HG03196 (cell line): Measurements from ENCODE around the gene PBX1.
"Not testable (repeated sequence)": the region's sequence is repeated elsewhere in the genome, so short reads cannot be mapped to it uniquely, and the experiment has no call there.

Experiments
- ATAC-seq: cut with Tn5 transposase; IDR thresholded peaks from one replicate; pipeline ENCODE4 v1.9.1; 2021; ENCODE audit not compliant: unreplicated experiment

The PBX1 gene

DNA sequence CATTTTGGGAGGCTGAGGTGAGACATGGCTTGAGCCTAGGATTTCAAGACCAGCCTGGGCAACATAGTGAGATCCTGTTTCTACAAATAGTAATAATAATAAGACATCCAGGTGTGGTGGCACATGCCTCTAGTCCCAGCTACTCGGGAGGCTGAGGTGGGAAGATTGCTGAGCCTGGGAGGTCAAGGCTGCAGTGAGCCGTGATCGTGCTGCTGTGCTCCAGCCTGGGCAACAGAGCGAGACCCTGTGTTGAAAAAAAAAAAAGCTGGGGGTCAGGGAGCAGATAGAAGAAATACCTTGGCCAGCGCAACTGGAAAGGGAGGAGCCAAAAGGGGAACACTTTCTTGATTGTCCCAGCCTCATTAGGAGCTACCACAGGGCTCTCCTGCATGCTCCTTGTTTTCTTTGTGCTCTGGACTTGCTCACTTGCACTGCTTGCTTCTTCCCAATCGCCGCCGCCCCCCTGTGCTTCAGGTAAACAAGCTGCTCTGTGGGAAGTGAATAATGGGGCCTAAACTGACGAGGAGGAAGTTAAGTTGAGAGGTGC lies 31.1 kb downstream of the PBX1 start:
- no peak for ATAC-seq

DNA sequence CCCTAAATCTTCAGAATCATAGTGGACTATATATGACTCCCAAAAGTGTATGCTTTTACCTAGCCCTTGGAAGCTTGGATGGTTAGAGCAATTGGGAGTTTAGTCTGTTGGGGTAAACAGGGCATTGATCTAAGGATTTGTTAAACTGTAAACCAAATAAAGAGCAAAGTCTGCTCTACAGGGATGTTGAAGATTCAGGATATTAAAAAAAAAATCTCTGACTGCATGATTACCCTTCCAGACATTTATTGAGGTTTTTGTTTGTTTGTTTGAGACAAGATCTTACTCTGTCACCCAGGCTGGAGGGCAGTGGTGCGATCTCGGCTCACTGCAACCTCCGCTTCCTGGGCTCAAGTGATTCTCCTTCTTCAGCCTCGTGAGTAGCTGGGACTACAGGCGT lies 31.6 kb downstream of the PBX1 start:
- ATAC-seq, result no peak

DNA sequence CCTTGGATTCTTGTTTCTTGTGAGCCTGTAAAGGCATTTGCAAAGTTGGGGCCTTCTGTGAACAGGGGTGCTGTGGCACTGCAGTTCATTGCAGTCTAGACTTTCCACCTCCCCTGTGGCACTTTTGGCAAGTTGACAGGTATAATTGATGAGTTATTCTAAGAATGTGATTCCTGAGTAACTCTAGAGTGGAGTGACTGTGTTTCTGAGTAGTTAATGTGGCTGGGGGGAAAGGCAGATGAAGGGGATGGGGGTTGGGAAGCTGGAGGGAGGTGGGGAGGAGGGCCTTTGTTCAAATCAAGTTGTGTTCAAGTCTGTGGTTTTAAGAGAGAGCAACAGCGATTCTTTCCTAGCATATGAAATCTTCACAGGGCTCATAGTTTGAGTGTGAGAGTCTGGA lies 32.9 kb downstream of the PBX1 start:
- no peak for ATAC-seq

DNA sequence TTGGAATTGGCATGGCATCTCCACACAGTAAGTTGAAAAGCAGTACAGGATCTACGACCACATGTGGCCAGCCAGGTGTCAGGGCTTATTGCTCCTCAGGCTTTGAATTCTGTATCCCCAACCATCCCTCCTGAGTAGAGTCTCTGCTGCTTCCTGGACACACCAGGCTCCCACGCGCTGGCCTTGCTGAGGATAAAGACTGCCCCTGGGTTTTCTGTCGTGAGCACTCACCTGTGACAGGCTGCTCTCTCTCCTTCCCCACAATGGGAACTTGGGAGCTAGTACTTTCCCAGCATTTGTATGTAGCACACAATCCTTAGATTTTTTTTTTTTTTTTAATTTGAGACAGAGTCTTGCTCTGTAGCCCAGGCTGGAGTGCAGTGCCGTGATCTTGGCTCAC lies 33.6 kb downstream of the PBX1 start:
- ATAC-seq, result no peak

DNA sequence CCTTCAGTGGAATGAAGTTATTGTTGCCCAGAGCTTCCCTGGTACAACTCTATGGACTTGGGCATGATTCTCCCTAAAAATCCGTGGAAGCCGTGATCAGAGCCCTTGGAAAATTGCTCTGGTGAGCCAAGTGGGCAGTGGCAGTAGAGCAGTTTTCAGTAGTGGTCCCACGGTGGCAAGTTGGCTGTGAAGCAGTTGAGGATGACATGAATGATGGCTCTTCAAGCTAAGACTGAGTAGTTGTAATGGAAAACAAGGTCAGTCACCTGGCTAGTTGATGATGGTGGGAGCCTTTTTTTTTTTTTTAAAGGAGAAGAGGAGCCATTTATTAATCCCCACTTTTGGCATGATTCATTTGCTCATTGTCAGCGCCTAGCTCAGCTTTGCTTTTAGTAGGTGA lies 36.2 kb downstream of the PBX1 start:
- ATAC-seq, result no peak

DNA sequence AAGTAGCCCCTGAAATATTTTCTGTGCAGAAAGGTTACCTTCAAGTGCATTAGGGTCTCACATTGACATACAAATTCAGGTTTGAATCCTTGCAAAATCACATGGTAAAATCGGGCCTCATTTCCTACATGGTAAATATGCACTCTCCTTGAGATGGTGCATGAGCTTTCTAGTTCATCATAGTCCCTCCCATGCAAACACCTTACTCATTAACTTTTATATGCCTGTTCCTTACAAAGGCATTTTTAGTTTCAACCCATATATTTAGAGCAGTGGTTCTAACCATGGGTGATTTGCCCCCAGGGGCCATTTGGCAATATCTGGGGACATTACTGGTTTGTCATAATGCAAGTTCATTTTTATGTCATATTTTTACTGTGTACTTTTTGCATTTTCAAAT lies 37.2 kb downstream of the PBX1 start:
- no peak for ATAC-seq

DNA sequence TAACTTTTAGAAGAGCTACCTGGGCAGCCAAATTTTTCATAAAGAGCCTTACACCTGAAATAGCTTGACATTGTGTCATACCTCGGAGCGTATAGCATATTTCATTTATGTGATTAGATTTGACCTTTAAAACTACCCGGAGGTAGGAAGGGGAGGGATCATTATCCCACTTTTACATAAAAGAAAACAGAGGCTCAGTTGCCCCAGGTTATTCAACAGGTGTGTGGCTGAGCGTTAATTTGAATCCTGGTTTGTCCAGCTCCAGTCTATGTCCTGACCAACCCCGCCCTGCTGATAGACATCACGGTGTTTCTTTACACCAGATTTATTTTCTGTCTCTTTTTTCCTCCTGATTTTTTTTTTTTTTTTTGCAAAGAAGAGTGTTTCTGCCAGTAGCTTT lies 39.7 kb downstream of the PBX1 start:
- no peak for ATAC-seq

DNA sequence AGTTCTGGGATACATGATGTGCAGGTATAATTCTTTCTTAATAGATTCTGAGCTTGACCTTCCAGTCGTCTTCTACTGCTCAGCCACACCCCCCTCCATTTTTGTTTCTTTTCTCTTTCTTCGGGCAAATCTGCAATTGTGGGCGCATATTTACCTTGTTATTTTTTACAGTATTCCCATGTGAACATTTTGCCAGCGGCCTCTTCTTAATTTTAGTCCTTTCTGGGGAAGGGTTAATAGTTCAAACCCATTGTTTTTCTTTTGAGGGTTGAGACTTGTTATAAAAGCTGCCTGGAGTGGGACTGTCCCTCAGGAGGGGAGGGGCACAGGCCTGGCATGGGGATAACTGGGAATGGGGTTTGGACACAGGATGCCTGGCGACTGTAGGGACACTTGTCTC lies 40.3 kb downstream of the PBX1 start:
- no peak for ATAC-seq

DNA sequence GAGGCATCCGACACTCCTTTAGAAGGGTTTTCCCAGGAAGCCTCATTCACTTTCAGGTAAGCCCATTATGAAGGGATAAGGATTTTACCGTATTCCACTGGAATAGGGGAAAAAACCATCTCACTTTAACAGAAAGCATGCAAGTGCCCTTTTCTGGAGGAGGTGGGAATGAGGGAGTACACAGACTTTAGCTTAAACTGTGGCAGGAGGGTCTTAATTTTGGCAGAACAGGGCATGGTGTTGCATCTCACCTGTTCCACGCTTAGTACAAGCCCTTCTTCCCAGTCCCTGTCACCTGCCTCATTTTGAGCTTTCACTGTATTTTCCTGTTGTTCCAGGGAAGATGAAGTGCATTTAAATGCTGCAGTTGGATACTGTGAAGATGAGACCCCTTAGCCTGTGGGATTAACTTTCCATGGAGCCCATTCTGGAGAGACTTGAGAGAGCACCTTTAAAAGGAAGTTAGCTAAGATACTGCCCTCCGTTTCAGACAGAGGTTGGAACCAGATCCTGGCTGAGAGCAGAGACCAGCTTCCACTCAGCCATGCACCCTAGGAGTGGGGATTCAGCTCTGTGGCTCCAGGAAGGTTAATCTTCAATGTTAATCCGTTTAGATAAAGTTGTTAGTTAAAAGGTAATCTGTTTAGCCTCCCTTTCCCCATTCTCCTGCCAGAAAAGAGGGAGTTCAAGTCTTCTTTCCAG lies 42.6 kb downstream of the PBX1 start:
- ATAC-seq, result no peak

DNA sequence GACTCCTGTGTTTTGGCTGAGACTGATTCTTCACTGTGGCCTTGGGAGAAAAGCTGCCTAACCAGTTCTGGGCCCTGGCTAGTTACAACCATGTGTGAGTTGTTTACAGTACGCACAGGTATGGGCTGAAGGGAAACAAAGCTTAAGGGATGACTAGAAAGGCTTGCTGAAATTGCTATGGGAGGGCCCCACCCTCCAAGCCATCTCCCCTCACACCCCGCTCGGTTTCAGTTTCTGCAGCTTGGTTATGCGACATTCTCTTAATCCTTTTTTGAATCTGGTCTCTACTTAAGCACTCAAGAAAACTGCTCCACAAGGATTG lies 43.1 kb downstream of the PBX1 start:
- ATAC-seq, result no peak

DNA sequence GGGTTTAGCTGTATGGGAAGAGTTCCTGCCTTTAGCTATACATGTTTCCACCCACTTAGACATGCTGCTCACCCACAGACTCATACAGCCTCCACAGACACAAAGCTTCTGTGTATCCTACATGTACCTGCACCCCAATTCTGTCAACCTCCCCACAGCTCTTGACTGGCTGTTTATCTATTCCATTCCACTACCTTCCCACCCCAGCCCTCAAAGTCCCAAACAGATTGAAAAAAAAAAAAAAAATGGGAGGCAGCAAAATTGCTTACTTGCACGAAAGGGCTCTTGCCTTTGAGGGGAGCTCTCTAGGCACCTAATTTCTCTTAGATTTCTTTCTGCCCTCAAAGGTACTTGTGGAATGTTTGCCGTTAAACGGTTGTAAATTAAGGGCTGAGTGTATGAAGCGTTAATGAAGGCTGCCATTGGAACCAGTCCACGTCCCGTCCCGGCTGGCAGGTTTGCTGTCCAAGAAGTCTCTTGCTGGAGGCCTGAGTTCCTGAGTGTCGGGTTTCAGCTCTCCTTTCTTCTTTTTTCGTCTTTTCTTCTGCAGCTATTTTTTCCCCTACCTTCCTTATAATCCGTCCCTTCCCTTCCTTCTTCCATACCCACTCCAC lies 43.6 kb downstream of the PBX1 start:
- ATAC-seq, result no peak

DNA sequence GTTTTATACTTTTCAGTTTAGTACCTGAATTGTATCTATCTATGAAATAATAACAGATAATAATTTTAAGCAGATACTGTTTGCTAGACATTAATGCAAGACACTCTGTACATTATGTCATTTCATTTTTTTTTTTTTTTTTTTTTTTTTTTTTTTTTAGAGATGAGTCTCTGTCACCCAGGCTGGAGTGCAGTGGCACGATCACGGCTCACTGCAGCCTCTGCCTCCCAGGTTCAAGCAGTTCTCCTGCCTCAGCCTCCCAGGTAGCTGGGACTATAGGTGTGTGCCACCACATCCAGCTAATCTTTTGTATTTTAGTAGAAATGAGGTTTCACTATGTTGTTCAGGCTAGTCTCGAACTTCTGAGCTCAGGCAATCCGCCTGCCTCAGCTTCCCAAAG lies 44.8 kb downstream of the PBX1 start:
- ATAC-seq, result not testable (repeated sequence)

DNA sequence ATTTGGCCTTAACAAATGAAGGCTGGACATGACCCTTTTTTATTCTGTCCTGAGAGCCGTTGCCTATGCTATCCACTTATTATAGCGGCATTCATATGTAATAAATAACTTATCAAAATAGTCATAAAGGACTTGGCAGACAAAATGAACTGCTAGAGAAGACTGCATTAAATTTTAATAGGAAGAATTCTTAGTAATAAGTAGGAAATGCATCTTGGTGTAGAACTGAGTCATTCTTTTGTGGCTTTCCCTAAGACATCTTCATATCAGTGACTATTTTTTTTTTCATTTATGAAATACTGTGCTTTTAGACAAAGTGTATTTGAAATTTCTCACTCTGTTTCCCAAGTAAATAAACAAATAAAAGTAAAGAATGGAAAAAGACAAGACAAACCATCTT lies 45.6 kb downstream of the PBX1 start:
- ATAC-seq, result no peak

DNA sequence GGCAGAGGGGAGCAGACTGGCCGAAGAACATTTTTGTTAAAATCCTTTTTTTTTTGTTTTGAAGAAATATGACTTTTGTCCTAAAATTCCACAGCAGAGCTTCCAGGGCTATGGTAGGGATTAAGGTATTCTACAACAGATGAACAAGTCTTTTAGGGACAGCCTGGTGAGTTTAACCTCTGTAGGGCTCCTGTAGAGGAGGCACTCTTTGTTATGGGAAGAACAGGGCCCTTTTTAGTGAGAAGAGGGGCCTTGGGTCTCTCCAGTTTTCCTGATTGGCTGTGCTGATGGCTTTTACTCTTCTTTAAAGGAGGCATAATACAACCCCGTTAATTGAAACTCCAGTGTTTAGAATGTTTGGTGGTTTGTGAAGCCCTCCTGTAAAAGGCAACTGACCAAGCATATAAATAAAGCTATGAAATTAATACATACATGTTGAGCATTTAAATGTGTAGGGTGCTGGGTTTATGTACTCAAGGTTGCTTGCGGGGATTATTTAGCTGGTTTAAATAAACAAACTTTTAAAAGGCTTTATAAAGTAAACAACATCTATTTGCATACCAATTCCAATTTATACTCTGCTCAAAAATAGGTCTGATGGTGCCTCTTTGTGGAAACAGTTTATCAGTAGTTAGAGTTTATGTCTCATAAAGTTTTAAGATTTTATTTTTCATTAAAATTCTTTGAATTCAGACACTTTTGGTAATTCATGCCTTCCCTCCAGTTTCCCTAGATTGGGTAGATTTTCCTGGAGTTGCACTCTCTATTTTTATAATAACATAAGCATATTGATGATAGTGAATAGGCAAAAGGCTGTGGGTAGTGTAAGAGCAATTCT lies 46.5 kb downstream of the PBX1 start:
- no peak for ATAC-seq

DNA sequence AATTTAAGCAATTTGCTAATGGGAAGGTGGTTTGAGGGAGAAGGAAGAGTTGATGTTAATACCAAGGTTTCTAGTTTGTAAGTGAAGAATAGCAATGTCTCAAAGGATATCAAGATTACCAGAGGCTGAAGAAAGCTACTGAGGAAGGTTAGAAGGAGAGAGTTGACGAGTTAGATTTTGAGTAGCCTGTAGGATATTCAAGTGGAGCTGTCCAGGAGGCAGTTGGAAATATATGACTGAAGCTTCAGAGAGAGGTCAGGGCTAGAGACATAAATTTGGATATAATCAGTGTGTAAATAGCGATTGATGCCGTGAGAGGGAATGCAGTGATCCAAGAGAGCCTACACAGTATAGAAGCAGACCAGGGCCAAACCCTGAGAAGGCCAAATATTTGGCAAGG lies 48.4 kb downstream of the PBX1 start:
- no peak for ATAC-seq

DNA sequence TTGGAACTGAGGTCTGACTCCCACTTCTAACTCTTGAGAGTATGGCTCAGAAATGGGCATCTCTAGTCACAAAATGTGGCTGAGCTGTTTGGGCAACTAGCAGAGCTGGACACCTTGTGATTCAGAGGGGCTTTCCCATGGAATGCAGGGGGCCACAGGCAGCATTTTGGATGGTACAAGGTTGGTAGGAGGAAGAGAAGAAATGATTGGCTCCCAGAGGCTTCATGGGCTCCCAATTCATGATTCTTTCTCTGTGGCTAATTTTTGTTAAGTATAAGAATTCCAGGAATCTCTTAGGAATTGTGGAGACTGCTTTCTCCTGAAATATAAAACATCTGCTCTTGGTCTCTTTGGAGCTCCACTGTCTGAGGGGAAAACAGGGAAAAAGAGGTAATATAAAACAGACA lies 49.7 kb downstream of the PBX1 start:
- no peak for ATAC-seq

DNA sequence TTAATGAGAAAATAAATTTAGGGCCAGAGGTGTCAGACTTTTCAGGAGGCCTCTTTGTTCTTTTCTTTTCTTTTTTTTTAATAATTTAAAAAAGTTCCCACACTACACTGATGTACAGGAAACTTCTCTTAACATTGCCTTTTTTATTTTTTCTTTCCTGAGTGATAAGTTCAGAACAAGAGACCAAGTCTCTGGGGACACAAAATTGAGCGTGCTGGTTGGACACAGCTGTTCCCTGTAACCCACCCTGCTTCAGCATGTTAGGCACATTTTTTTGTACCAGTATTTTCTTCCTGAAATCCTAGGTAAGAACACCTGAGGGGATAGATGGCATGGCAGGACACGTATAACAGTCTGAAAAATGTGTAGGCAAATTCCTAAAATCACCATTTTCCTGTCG lies 50.1 kb downstream of the PBX1 start:
- ATAC-seq, result no peak

DNA sequence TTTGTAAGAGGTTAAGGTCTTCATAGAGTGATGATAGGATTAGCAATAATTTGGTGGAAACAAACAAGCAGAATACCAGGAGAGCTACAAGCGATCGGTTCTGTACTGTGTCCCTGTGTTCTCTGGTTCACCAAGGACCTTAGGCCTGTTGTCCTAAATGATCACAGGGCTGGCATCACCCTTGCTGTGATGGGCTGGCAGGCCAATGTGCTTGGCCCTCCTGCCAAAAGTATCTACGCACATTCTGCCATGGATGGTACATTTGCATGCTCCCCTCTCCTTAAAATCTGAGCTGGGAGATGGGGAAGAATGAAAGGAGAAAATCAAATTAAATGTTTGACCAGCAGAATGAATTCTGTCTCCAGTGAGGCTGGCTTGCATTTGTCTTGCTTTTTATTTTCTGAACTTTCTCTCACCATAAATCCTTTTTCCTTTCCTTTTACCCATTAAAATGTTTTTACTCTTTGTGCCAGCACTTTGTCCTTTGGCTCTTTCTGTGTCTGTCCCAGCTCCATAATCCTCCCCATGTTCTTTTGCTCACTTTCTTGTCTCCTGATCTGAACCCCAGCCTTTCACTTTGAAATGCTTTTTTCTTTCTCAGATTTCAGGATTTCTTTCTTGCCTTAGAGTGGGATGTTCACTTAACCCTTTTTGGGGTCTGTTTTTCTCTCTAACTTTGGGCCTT lies 51.7 kb downstream of the PBX1 start:
- ATAC-seq, result no peak

DNA sequence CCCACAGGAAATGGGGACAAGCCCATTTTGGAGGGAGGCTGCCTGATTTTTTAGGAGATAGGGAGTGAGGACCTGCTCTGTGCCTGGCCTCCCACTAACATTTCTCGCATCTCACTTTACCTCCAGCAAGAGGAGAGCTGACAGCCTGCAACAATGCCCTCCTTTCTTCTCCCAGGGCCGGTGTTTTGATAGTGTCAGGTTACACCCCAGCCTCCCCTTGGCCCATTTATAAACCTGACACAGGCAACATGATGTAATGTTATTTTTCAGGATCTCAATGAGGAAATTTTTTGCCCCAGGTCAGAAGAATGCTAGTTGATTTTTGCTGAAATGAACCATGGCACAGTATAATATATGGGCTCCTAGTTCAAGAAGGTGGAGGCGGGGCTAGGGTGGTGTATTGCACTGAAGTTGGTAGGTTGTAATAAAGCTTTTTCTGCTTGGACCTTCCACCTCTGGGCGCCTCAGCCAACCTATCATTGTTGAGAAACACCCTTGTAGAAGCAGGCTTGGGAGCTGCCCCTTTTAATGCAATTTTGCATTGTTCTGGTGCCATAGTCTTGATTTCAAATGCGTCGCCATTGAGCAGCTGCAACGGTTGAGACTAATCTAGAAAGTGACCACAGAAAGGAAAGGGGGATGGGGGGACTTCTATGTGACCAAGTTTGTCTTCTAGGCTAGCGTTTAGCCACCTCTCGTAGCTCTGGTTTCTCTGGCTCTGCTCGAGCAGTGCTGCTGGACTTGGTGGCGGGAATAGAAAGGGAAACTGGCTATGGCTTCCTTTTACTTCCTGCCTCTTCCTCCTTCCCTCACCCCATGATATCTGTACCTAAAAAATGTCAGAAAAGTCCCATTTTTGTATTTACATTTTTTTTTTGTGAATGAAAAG lies 53.0 kb downstream of the PBX1 start:
- ATAC-seq, result no peak

DNA sequence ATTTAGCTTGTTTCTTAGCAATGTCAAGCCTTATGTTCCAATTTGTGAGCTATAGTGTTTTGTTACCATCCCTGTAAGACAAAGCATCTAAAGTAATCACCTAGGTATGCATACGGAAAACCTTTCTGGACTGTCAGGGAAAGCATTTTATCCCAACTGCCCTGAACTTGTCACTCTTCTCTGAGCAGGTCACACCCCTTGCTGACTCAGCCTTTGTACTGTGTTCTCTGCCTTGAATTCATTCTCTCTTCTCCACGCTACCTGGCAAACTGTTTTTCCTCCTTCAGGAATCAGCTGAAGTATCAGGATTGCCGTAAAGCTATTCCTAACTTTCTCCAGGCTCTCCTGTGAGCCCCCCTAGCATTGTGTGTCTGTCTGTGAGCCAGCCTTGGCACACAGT lies 54.2 kb downstream of the PBX1 start:
- ATAC-seq, result no peak

DNA sequence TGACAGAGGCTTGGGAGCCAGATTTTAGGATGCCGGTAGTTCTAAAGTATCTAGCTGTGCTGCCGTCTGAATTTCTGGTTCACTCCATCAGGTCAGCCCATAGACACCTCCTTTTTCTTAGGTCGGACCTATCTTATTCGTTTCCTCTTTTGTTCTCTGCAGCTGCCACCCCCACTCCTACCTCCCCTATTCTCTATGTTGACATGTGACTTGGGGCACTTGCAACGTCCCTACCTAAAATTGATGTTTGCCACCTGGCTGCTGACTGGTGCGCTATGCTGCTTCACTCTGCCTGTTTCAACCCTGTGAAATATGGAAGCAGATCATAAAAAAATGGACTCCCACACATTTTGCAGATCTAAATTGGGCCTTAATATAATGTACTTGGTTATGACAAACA lies 55.3 kb downstream of the PBX1 start:
- no peak for ATAC-seq
